ENCODE data around the gene CDH2. TPM values are rescaled to one million over a fixed set of nuclear protein-coding genes. Genes with fewer than 3 reads are reported as not detected.

Gene CDH2
- total RNA-seq, 1 experiment from 2014 or later, result 42.3 TPM

DNA sequence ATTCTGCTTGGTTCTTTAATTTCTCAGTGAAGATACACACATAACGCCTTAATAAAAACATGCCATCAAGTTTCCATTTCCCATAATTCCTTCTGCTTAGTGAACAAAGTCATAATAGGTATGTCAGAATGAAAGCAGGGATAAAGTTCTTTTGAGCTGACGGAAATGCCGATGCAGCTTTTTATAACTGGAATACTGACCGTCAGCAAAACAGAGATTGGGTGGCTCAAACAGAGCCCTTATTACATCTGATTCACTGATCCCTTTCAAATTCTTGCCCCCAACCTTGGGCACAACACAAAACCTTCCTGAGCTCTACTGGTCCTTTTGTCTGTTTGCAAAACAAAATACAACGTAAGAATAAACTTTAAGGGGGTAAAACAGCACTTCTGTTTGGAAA, 140.4 kb downstream of the CDH2 start:
- in situ Hi-C loops (cut with HindIII; ENCODE audit: low pct_unique_long_range_greater_than_20kb, low sequenced_read_pairs), result no loop called here
- Histone ChIP-seq H3K27me3 (ENCODE audit: control insufficient read depth, insufficient read depth, low read length) (no peaks in the 10 kb centered on the region), H3K9me3 (ENCODE audit: control insufficient read depth, insufficient read depth, low read depth, low read length) (no peaks in the 10 kb centered on the region), H3K4me1 (ENCODE audit: control insufficient read depth, insufficient read depth, low read length) (no peaks in the 10 kb centered on the region), H3K4me3 (ENCODE audit: low read depth in 2 of 2, low read length in 2 of 2) (no peak overlapping the region), H3K27ac (ENCODE audit: low read length) (no peak overlapping the region), H3K36me3 (ENCODE audit: control insufficient read depth, insufficient read depth, low read length) (no peaks in the 10 kb centered on the region)
- TF ChIP-seq SIN3A (IDR thresholded peaks at IDR 0.05; ENCODE audit: borderline replicate concordance, insufficient read depth, low read depth, low read length) (no peak), REST (IDR thresholded peaks at IDR 0.05; ENCODE audit: insufficient read depth in 1 of 2, low read depth in 2 of 2, low read length in 1 of 2) (no peak), POLR2AphosphoS5 (IDR thresholded peaks at IDR 0.05; ENCODE audit: low read depth, low read length) (no peak), TCF7L2 (IDR thresholded peaks at IDR 0.05; ENCODE audit: low read depth, low read length) (no peak)
- TF ChIP-seq, protein P1, sequence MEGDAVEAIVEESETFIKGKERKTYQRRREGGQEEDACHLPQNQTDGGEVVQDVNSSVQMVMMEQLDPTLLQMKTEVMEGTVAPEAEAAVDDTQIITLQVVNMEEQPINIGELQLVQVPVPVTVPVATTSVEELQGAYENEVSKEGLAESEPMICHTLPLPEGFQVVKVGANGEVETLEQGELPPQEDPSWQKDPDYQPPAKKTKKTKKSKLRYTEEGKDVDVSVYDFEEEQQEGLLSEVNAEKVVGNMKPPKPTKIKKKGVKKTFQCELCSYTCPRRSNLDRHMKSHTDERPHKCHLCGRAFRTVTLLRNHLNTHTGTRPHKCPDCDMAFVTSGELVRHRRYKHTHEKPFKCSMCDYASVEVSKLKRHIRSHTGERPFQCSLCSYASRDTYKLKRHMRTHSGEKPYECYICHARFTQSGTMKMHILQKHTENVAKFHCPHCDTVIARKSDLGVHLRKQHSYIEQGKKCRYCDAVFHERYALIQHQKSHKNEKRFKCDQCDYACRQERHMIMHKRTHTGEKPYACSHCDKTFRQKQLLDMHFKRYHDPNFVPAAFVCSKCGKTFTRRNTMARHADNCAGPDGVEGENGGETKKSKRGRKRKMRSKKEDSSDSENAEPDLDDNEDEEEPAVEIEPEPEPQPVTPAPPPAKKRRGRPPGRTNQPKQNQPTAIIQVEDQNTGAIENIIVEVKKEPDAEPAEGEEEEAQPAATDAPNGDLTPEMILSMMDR (IDR thresholded peaks at IDR 0.05), result no peak
- ChIA-PET CTCF (no interaction called here), POLR2A (no interaction called here)
- no TSS peak for BruUV-seq (replicated peaks)
- ATAC-seq, result no peak
- intact Hi-C loops (cut with micrococcal nuclease; ENCODE audit: unreplicated experiment), result no loop called here
- DNase-seq (ENCODE audit: low read depth, low spot score), result no peak

- CTCF ChIA-PET, result interaction anchor here (0.7 kb wide), 1 partner anchor 144 kb away, joined by 3 read pairs; no protein-coding TSS in a partner anchor
- no peak for ATAC-seq
- in situ Hi-C loops (cut with HindIII; ENCODE audit: low pct_unique_long_range_greater_than_20kb, low sequenced_read_pairs) (no loop called here), intact Hi-C loops (cut with micrococcal nuclease; ENCODE audit: unreplicated experiment) (no loop called here)
- no peaks in the 10 kb centered on the region for H3K36me3 ChIP-seq (ENCODE audit: control insufficient read depth, insufficient read depth, low read length)
- H3K4me3 ChIP-seq (ENCODE audit: low read depth in 2 of 2, low read length in 2 of 2), result no peak overlapping the region
- no peaks in the 10 kb centered on the region for H3K27me3 ChIP-seq (ENCODE audit: control insufficient read depth, insufficient read depth, low read length)
- H3K27ac ChIP-seq (ENCODE audit: low read length), result no peak overlapping the region
- POLR2A ChIA-PET, result no interaction called here
- BruUV-seq (replicated peaks), result no TSS peak
- DNase-seq (ENCODE audit: low read depth, low spot score), result no peak
- H3K9me3 ChIP-seq (ENCODE audit: control insufficient read depth, insufficient read depth, low read depth, low read length), result no peaks in the 10 kb centered on the region
- no peak for TF ChIP-seq REST (IDR thresholded peaks at IDR 0.05; ENCODE audit: insufficient read depth in 1 of 2, low read depth in 2 of 2, low read length in 1 of 2)
- TF ChIP-seq, protein P1 (IDR thresholded peaks at IDR 0.05), result no peak
- H3K4me1 ChIP-seq (ENCODE audit: control insufficient read depth, insufficient read depth, low read length), result no peaks in the 10 kb centered on the region
These were observed 142.4 kb downstream of the CDH2 start for GRCh38 chr18:28034567-28034966.
